HUES6 (cell line): ENCODE results near the gene ADGRB2.

Experiments
- H3K27ac ChIP-seq: 2 replicates; pipeline ENCODE4 v1.7.0; 2013; ENCODE audit warnings: low read depth, mild to moderate bottlenecking, low read length, inconsistent platforms
- H3K27me3 ChIP-seq: 2 replicates; pipeline ENCODE4 v1.6.1; 2013; ENCODE audit warnings: low read length; ENCODE audit not compliant: control insufficient read depth, insufficient read depth
- H3K36me3 ChIP-seq: 2 replicates; pipeline ENCODE4 v1.6.1; 2013; ENCODE audit warnings: low read length; ENCODE audit not compliant: control insufficient read depth, insufficient read depth
- H3K4me1 ChIP-seq: 2 replicates; pipeline ENCODE4 v1.6.1; 2013; ENCODE audit warnings: low read length; ENCODE audit not compliant: control insufficient read depth, insufficient read depth
- H3K4me3 ChIP-seq: 2 replicates; pipeline ENCODE4 v1.5.1; 2013; ENCODE audit warnings: low read depth, low read length
- H3K9ac ChIP-seq: one replicate; pipeline ENCODE4 v1.6.1; 2013; ENCODE audit warnings: mild to moderate bottlenecking, low read length
- H3K9me3 ChIP-seq: 2 replicates; pipeline ENCODE4 v1.6.1; 2013; ENCODE audit warnings: low read depth, low read length; ENCODE audit not compliant: control insufficient read depth, insufficient read depth

The ADGRB2 gene

DNA sequence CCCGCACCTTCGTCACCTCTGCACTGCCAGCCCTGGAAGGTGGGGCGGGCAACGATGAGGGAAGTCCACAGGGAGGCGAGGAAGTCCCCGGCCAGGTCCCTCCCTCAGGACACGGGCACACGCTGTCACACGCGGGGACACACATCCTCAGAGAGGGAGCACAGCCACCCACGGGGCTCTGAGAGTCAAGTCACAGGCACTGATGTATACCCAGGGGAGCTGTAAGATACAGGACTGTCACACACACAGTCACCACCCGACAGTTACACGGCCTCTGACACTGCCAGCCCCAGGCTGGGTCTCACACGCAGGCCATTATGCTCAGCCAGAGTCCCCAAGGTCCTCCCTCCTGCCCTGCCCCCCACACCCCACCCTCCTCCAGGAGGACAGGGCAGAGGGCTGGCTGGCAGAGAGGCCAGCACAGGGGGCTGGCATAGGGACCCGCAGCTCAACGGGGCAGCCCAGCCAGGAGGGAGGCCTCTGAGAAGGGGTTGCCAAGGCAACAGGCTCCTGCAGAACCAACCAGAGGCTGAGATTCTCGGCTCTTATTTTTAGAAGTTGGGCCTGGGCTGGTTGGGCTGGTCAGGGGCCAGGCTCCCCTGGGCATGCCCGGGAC, 17.7 kb upstream of the ADGRB2 start:
- Histone ChIP-seq H3K27ac (no peak overlapping the region), H3K4me1 (peaks cover 33% of the 10 kb centered on the region), H3K4me3 (no peak overlapping the region), H3K36me3 (no peaks in the 10 kb centered on the region), H3K9me3 (no peaks in the 10 kb centered on the region), H3K27me3 (no peaks in the 10 kb centered on the region; the same call in 1 of the 2 replicates), H3K9ac (no peak overlapping the region)

DNA sequence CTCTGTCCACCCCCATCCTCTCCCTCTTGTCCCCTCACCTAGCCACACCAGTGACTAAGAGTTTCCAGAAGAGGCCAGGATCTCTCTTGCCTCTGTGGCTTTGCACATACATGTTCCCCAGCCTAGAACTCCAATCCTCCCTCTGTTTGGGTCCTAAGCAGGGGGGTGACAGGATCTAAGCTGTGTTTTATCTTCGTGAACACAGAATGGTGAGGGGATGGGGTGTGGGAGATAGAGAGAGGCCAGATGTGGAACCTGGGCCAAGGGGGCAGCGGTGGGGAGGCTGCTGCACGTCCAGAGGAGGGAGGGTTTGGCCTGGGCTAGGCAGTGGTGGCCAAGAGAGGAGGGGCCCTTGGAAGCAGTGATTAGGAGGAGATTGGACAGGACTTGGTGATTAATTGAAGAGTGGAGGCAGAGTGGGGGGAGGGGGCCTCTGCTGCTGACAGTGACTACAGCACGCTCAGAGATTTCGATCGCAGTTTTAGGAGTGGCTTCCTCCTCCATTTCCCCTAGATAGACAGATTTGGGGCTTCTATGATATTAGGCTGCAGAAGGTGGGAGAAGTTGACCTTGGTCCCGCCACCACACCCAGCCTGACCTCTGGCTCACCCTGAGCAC, 17.1 kb upstream of the ADGRB2 start:
- Histone ChIP-seq H3K4me3 (no peak overlapping the region), H3K36me3 (no peaks in the 10 kb centered on the region), H3K27me3 (no peaks in the 10 kb centered on the region; the same call in 1 of the 2 replicates), H3K9me3 (no peaks in the 10 kb centered on the region), H3K27ac (no peak overlapping the region), H3K9ac (peak overlapping the region; percentile 32), H3K4me1 (peaks cover 39% of the 10 kb centered on the region)

DNA sequence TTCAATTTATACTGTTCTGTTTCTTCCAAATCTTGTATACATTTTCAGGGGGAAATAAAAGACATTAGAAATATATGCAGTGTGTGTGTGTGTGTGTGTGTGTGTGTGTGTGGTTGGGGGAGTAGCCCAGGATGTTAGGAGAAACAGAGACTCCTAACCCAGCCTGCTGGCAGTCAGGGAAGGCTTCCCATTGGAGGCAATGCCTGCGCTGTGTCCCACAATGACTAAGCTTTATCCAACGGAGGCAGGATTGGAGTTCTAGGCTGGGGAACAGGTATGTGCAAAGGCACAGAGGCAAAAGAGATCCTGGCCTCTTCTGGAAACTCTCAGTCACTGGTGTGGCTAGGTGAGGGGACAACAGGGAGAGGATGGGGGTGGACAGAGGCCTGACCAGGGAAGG, 16.5 kb upstream of the ADGRB2 start:
- no peaks in the 10 kb centered on the region for H3K9me3 ChIP-seq
- no peak overlapping the region for H3K9ac ChIP-seq
- H3K4me3 ChIP-seq, result no peak overlapping the region
- H3K36me3 ChIP-seq, result no peaks in the 10 kb centered on the region
- peaks cover 5% of the 10 kb centered on the region; the same call in 1 of the 2 replicates for H3K27me3 ChIP-seq
- no peak overlapping the region for H3K27ac ChIP-seq
- H3K4me1 ChIP-seq, result peaks cover 41% of the 10 kb centered on the region

DNA sequence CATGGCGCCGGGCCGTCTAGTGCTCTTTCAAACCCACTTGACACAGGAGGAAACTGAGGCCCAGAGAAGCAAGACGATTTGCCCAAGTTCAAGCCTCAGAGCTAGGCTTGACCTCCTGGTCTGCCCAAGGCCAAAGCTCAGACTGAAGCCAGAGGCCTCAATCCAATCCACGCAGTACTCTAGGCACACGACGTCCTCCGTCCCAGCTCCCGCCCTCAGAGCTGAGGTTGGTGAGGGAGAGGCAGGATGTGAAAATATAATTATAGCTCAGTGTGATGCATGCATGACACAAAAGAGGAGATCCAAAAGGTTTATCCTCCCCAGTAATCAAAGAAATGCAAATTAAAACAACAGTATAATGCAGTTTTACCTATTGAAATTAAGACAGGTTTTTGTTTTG, 15.5 kb upstream of the ADGRB2 start:
- Histone ChIP-seq H3K9ac (no peak overlapping the region), H3K27me3 (peaks cover 14% of the 10 kb centered on the region), H3K4me3 (no peak overlapping the region)

DNA sequence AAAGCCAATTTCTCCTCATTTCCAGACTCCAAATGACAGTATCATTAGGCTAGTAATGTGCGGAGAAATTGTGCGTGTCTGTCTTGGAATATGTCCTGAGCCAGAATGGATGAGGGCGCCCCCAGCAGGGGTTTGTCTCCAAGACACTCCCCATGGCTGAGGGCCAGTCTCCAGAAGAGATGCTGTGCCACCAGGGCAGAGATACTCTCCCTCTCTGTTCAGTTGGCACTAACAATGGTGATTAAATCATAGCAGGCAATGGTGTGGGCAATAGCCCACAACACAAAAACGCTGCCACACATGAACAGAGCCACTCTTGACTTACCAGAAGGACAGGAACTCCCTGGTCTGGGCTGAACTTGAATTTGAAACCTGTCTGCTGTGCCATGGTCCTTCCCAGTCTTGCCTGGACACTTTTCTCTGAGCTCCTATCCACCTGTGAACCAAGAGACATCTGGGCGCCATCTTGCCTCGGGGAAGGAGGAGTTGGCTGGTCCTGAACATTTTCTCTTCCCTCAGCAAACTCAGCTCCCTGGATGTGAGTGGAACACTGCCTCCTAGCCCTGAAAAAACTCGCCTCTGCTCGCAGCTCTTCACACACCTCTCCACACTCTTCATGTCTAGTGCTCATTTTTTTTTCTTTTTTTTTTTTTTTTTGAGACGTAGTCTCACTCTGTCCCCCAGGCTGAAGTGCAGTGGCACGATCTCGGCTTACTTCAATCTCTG, 14.8 kb upstream of the ADGRB2 start:
- H3K4me3 ChIP-seq, result no peak overlapping the region
- no peaks in the 10 kb centered on the region for H3K36me3 ChIP-seq
- H3K9me3 ChIP-seq, result no peaks in the 10 kb centered on the region
- peaks cover 22% of the 10 kb centered on the region for H3K27me3 ChIP-seq
- H3K27ac ChIP-seq, result no peak overlapping the region
- peaks cover 41% of the 10 kb centered on the region for H3K4me1 ChIP-seq
- no peak overlapping the region for H3K9ac ChIP-seq

More for the DNA sequence above, 15.5 kb upstream of the ADGRB2 start:
- no peak overlapping the region for H3K27ac ChIP-seq
- H3K4me1 ChIP-seq, result peaks cover 41% of the 10 kb centered on the region
- no peaks in the 10 kb centered on the region for H3K36me3 ChIP-seq
- H3K9me3 ChIP-seq, result no peaks in the 10 kb centered on the region

DNA sequence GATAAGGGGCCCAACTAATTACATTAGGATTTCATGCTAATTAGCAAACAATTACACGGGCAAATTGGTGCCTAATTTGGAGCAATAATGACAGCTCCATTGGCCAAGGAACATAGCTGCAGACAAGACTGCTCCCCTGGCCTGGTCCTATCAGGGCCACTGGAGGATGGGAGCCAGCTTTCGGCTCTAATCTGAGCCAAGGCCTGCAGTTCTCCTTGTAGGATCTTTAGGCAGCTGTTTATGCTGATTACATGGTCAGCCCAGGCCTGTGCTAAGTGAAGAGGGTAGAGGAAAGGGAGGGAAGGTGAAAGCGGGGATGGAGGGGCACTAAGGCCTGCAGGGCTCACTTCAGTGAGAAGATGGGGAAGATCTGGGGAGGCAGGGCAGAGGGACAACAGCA, 12.4 kb upstream of the ADGRB2 start:
- peaks cover 33% of the 10 kb centered on the region for H3K4me1 ChIP-seq
- H3K36me3 ChIP-seq, result no peaks in the 10 kb centered on the region
- peaks cover 46% of the 10 kb centered on the region for H3K27me3 ChIP-seq
- H3K9ac ChIP-seq, result no peak overlapping the region
- H3K9me3 ChIP-seq, result no peaks in the 10 kb centered on the region
- no peak overlapping the region for H3K4me3 ChIP-seq
- no peak overlapping the region for H3K27ac ChIP-seq

DNA sequence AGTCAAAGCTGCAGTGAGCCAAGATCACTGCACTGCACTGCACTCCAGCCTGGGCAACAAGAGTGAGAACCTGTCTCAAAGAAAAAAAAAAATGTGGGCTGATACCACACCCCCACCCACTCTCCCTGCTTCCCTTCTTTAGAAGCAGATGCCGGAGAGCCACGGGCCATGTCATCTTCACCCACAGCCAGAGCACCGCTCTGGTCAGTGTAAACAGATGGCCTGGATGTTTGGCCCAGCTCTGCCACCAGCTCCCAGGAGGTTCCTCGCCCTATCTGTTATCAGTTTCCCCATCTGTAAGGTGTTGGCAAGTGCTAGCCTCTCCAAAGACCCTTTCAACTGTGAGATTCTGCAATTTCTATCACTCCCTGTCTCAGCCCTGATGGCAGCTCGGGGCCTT, 11.9 kb upstream of the ADGRB2 start:
- H3K4me1 ChIP-seq, result peaks cover 29% of the 10 kb centered on the region
- peaks cover 51% of the 10 kb centered on the region for H3K27me3 ChIP-seq
- H3K9me3 ChIP-seq, result no peaks in the 10 kb centered on the region
- H3K36me3 ChIP-seq, result no peaks in the 10 kb centered on the region
- no peak overlapping the region for H3K4me3 ChIP-seq
- H3K9ac ChIP-seq, result no peak overlapping the region
- H3K27ac ChIP-seq, result no peak overlapping the region

DNA sequence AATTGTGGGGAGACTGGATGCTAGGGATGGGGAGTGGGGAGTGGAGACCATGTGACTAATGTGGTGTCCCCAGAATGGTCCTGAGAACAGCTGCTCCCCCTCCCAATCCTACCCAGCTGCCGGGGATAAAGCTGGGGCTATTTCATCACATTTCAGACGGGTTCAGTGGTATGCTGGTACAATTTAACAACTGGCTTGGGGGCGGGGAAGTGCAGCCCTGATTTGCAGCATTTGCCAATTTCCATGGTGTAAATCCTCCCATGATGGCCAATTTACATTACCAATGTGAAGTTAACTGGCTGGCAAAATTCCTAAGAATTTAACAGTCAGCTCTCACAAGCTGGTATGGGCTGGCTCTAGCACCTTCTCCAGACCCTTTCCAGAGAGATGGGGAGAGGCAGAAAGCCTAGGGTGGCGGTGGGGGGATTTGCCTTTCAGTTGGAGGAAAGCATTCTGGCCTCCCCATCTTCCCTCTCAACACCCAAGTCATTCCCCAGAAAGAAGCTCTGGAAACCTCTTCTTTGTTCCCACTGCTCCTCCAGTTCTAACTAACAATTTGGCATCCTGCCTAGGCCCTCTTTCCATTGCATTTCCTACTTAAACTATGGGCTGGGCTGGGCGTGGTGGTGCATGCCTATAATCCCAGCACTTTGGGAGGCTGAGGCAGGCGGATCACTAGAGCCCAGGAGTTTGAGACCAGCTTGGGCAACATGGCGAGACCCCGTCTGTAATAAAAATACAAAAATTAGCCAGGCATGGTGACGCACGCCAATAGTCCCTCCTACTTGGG, 11.3 kb upstream of the ADGRB2 start:
- Histone ChIP-seq H3K36me3 (no peaks in the 10 kb centered on the region), H3K9ac (no peak overlapping the region), H3K9me3 (no peaks in the 10 kb centered on the region), H3K4me3 (no peak overlapping the region), H3K4me1 (peaks cover 23% of the 10 kb centered on the region), H3K27ac (no peak overlapping the region), H3K27me3 (peaks cover 57% of the 10 kb centered on the region)

DNA sequence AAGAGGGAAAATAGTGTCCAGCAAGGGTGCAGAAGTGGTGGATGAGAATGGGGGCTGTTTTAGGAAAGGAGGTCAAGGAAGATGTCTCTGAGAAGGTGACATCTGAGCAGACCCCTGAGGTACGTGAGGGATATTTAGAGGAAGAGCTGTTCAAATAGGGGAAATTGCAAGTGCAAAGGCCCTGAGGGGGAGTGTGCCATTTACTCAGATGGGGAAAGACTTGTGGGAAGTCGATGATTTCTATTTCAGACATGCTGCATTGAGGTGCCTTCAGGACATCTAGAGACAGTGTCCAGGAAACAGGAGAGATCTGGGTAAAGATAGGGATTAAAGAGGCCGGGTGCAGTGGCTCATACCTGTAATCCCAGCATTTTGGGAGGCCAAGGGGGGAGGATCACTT, 10.4 kb upstream of the ADGRB2 start:
- no peak overlapping the region for H3K27ac ChIP-seq
- no peaks in the 10 kb centered on the region for H3K36me3 ChIP-seq
- peaks cover 60% of the 10 kb centered on the region for H3K27me3 ChIP-seq
- no peak overlapping the region for H3K4me3 ChIP-seq
- peaks cover 29% of the 10 kb centered on the region for H3K4me1 ChIP-seq
- H3K9ac ChIP-seq, result no peak overlapping the region
- no peaks in the 10 kb centered on the region for H3K9me3 ChIP-seq

DNA sequence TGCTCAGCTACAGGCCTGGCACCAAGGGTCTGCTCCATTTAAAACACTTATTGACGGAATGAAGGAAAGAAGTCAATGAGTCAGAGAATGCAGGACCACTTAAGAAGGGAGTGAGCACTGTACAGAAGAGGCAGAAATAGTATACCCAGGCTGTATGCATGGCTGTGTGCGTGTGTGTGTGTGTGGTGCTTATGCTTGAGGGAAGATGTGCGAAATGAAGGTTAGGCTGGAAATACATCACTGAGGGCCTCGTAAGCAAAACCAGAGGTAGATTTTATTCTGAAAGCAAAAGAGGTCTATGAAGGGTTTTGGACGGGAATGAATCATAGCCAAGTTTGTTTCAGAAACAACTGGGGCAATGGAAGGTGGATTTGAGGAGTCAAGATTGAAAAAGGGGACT, 9.7 kb upstream of the ADGRB2 start:
- Histone ChIP-seq H3K4me3 (no peak overlapping the region), H3K9me3 (no peaks in the 10 kb centered on the region), H3K36me3 (no peaks in the 10 kb centered on the region), H3K9ac (no peak overlapping the region), H3K4me1 (peaks cover 33% of the 10 kb centered on the region), H3K27me3 (peaks cover 60% of the 10 kb centered on the region), H3K27ac (no peak overlapping the region)
